Stimulated activated CD8-positive, alpha-beta memory T cell treated with anti-CD3 and anti-CD28 coated beads, Interleukin-7, amount 100 ng/mL, for 1 hour (primary cell): ENCODE results near the gene MYLK4.

Experiments used
- DNase-seq, 2 donors: peaks; one replicate each; pipeline ENCODE4 v3.0.0-alpha.2; 2020; ENCODE audit warnings: low read depth in 2 of 2

The MYLK4 gene

DNA sequence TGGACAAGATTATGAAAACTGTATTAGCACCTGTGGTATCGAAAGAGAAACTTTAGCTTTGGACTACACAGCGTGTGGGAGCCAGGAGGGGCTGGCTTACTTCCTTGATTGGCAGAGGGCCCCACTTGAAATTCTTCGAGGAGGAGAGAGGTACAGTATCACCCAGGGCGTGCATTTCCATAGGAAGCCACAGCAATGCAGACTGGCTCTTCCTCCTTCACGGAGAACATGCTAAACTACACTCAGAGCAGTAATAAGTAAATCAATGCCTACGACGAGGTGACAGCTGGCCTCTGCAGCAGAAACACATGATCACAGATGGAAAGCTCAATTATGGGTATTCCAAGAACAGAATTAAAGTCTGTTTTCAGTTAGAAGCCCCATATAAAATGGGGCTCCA is 44.2 kb downstream of the MYLK4 start:
- no peak for DNase-seq

DNA sequence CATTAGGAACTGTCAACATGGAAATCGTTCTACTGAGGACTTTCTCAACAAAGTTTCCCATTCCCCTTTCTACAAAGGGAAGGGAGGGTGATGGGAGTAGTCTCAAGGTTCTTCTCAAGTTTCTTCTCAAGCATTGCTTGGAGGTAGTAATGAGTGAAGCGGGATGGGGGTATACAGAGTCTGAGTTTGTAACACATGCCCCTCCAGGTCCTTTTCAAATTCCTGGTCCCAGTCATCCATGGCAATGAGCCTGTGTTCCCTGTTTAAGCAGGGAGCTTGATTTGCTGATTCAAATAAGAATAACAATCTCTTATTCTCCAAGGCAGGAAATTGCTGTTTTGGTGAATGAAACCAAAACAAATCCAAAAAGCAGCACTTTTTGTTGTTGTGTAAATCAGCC is 45.5 kb downstream of the MYLK4 start:
- DNase-seq, result no peak

DNA sequence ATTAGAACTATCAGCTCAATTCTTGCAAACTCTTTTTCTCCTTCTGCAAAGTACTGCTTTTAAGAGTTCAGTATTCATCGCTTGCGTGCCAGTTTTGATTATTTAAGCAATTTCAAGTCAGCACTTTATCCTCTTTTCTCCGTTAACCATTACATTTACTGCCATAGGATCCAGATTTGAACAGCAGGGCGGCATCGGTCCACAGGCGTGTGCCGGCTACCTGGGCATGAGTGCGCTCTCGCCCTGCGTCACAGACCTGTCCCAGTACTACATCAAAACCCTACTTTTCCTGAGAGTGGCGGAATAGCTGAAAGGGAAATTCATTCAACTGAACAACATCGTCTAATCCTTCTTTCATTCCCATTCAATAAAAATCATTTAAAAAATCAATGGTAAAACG is 53.4 kb downstream of the MYLK4 start:
- DNase-seq, result no peak

DNA sequence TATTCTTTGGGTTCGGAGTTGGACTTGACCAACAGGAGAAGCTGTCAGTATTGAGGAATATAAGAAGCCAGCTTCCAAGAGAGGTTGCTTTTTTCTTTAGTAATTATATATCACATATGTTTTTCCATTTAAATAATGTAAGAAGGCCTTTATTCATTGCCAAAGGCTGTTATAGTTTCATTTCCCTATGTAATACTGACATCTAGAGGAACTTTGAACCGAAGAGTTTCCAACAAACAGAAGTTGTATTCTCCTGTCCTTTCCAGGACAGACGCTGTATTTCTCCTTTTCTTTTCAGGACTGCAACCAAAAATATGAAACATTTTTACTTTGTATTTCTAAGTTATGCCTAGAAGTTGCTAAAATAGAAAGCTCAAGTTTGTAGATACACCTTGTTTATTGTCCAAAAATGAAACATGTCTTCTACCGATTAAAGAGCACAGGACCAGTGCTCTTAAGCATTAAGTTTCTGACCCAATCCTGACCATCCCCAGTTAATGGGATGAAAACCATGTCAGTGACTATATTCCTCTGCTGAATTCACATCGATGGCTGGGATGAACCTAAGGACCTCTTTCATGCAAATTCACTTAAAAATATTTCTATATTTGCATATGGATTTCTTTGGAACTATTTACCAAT is 55.1 kb downstream of the MYLK4 start:
- no peak for DNase-seq

DNA sequence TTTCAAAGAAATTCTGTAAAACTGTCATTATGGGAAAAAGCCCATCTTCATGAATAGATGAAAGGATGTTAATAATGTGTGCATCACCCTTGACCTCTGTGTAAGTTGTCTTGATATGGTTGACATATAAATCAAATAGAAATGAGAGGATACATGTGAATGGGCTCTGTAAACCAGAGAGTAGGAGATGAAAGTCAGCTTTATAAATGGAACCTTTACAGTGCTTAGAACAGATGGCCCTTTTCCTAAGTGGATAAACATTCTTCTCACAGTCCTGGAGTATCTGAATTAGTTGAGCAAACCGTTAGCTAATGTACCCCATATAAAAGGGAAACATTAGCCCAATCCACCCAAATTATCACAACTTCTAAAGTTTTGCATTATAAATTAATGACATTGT is 57.5 kb downstream of the MYLK4 start:
- DNase-seq, result no peak

DNA sequence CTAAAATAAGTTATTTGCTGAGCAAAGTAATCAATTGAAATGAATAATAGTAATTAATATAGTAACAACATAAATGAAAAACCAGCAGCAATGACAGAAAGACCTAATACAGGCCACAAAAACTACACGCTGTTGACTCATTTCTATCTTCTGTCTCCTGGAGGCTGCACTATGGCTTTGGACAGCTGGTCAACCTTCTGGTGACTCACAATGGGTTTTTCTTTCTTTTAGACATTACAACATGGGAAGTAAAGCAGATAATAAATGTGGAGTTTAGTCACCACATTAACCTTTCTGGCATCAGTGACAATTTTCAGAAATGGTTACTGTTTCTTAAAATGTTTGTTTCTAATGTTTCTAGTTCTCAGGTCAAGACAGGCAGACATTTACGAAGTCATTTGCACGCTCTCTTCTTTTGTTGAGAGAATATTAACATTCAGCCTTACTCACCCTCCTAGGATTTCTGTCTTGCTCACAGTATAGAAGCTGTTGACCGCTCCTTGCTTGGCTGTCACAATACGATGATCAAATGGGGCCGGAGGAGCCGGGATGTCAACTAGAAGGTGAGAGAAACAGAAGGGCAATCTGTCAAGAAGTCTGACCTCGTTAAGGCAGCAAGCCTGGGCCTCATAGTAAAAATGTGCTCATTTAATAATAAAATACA is 62.2 kb downstream of the MYLK4 start:
- DNase-seq, result no peak

DNA sequence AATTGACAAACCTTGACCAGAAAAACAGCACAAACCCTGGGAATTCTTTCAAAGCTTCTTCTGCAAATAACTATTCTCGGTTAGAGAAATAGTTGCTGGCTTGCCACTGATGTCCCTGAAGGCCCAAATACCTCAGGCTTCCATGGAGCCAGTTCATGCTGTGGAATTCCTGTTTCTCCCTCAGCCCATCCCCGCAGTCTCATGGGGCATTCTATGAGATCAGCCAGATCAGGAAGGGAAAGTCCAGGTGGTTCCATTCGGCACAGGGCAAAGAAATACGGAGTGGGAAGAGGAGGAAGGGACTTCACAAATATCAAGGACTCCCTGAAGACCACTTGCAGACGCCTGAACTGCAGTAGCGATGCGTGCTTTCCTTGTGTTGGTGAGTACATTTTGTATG is 63.3 kb downstream of the MYLK4 start:
- no peak for DNase-seq

DNA sequence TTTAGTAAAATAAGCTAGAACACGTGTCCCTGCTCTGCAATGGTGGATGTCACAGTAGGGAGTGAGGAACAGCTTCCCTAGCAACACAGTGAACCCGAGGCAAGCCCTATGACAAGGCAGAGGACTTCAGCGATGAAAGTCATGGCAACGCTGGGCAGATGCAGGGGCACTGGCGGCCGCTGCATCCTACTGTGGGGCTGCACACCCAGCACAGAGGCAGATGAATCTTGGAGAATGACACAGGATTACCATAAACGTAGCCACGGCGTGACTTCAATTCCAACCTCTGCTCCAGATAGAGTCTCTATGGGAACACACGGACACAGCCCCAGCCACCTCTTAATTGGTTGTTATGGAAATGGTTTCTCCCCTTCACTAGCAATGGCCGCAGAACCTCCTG is 64.2 kb downstream of the MYLK4 start:
- DNase-seq, result no peak

DNA sequence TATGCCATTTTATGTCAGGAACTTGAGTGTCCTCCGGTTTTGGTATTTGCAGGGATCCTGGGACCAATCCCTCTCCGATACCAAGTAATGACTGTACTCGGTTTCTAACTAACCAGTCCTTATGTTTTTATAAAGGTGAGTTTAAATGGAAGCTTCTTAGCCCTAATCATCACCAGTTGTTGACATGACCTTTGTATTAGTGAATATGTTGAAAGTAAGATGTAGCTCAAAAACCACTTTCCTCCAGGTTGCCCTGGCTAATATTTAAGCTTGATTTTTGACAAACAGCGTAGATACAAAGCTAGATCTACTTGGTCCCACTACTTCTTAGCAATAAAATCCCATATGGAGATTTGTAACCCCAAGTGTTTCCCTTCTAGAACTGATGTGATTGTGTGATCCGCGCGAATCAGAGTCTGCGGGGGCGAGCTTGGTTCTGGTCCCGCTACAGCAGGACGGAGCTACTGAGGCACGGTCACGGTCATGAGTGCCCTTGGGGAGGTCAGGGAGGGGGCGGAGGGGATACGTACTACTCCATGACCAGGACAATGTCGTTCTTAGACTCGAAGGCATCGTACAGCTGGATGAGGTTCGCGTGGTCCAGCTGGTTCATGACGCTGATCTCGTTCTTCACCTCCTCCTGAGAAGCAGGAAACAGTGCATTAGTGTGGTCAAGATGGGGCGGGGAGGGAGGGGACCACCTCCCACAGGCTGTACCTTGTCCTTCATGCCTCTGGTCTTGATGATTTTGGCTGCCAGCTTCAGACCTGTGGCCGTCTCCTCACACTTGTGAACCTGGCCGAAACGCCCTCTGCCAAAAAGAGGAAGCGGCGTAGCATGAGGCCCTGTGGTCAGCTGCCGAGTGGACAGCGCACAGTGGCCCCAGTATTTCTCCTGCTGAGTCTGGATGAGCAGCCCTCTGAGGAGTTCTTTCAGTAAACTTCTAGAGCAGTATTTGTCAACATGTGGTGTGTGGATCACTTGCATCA is 65.7 kb downstream of the MYLK4 start:
- no peak for DNase-seq

DNA sequence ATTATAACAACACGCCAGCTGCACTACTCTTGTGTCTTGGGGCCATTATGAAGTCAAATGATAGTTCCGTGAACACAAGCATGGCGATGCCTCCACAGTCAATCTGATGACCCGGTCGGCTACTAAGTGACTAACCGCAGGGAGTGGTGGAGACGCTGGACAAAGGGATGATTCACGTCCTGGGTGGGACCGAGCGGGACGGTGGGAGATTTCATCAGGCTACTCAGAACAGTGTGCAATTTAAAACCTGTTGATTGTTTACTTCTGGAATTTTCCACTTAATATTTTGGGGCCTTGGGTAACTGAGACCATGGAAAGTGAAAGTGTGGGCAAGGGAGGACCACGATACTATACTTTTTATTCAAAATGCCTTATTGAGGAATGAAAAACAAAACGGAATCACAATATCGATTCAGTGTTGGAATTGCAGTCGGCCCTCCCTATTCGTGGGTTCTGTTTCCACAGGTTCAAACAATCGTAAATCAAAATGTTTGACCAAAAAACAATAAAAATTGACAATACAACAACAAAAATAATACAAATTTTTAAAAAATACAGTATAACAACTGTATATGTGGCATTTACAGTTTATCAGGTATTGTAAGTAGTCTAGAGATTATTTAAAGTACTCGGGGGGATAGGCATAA is 66.5 kb downstream of the MYLK4 start:
- DNase-seq, result no peak

DNA sequence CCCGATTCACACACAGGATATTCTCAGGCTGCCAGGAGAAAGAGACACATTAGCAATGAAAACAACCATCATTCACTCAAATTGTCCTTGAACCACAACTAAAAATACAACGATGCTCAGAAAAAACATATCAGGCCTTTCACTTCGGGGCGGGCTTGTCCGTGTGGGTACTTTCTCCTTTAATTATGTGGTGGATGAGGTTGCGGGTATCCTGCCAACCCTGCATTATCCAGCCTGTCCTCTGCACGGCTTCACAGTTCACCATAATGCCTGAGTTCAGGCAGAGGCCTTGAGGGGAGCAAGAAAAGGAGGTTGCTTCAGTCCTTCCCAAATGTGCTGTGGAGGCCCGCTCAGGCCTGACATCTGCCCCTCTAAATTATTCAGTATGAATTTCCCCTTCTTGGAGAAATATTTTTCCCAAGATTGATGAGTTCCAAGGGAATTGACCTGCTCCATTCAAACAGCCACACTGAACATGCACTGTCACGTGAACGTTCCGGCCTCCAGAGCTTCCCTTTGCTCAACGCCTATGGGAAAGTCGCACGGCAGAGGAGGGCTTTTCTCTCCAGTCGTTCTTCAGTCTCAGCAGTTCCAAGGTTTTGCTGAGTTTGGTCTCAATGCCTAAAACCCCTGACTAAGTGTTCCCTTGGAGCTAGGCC is 70.3 kb downstream of the MYLK4 start:
- no peak for DNase-seq

DNA sequence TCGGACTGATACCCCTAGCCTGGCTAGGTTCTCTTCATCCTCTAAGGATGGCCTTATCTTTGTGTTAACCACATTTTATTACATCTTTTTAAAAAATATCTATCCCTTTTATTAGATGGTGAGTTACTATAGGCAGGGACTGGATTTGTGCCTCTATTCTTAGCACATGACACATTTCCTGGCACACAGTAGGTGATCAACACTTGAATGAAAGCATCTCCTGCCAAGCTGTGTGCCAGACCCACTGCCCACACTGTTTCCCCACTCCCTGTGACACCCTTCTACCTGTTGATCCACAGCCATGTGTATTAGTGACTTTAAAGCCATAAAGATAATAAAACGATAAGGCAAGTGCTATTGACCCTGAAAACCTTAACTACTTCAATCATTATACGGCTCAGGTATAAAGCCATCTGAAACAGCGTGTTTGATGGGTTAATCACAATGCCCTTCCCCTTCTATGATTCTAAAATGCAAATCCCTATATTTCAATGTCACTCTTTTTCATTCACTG is 73.6 kb downstream of the MYLK4 start:
- no peak for DNase-seq

DNA sequence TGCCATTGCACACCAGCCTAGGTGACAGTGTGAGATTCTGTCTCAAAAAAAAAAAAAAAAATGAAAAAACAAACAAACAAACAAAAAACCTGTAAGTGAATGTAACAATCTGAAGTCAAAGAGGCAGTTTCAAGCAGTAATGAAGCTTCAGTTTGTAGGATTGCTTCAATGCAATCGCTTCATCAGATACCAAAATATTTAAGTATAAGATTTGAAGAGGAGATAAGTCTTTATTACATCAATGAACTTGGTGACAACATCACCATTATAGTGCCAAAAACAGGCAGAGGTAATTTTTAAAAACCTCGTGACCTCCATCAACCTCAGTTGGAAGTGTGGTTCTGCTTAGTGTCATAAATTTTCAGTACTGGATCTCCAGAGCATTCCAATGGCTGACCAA is 74.7 kb downstream of the MYLK4 start:
- no peak for DNase-seq

DNA sequence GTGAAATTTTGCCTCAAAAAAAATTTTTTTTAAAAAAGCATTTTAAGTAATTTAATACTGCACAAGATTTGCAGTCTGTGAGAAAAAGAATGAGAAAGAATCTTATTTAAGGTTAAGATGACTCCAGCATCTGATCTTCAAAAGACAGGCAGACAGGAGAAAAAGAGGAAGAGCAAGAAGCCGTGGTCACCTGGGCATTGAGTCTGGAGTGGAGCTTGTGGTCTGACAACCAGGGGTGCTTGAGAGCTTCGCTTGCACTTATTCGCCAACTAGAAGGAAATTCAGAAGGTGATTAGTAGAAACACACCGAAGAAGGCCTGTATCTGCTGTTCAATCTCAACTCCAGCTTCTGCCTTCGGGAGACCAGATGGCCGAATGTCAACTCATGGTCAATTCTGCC is 75.9 kb downstream of the MYLK4 start:
- no peak for DNase-seq

DNA sequence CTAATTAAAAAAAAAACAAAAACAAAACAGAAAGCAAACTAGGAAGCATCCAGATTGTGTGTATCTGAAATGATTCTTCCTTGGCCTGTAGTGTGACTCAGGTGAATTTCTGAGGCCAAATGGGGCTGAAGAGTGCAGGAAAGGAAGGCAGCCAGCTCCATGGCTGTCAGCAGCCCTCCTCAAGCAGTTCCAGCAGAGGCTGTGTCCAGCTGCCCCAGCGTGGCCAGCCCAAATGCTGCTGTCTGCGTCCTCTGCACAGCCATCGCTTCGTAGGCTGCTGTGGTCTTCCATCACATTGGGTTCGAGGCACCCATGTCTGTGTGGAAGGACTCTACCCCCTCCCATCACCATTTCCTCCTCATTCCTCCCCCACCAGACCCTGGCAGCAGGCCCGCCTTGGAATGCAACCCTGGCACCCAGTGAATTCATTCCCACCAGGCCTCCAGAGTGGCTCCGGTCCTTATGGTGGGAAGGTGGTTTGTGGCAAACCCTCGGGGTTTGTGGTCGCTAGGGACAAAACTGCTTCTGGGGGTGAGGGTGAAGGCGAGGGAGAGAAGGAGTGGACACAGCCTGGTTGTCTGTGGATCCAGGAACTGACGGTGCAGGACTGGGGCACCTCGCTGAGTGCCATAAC is 81.5 kb downstream of the MYLK4 start:
- DNase-seq, result no peak

DNA sequence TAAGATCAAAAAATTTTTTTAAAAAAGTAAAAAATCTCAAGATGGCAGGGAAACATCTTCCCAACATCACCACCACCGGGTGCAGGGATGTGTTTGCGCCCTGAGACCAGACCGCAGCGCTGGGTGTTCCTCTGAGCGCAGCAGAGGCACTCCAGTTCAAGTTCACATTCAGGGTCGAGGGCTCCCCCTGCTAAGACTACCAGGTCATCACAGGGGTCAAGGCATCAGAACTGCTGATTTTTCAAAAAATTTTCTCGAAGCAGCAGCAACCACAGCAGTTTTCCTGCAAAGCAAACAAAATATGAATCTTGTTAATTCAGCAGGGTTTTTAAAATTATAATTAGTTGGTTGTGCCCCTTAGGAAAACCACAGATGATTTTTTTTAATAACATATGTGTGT is 83.1 kb downstream of the MYLK4 start:
- DNase-seq, result no peak

DNA sequence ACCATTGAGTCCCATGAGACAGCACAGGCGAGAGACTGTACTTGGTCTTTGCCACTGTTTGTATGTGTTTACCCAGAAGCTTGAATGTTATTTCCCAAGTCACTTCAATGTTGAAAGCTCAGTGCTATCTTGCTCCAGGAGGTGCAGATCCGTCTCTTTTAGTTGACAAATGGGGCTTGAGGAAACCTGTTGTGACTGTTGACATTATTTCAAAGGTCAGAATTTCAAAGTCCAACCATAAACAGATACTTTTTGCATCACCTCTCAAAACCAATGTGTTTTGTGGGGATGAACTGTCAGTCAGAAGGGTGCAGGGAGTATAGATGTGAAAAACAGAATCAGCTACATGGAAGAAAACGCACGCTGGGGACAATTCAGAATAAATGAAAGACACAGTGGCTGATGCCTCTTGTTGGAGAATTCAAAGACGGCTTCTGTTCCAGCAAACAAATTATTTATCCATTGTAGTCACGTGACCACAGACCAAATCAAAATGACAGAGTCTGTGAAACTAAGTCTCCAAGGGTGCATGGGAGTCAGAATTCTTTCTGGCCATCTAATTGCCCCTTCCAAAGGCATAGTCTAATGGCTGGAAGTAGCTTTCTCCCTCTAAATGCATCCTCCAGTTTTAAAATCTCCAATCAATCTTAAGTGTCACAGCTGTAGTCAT is 83.7 kb downstream of the MYLK4 start:
- no peak for DNase-seq

DNA sequence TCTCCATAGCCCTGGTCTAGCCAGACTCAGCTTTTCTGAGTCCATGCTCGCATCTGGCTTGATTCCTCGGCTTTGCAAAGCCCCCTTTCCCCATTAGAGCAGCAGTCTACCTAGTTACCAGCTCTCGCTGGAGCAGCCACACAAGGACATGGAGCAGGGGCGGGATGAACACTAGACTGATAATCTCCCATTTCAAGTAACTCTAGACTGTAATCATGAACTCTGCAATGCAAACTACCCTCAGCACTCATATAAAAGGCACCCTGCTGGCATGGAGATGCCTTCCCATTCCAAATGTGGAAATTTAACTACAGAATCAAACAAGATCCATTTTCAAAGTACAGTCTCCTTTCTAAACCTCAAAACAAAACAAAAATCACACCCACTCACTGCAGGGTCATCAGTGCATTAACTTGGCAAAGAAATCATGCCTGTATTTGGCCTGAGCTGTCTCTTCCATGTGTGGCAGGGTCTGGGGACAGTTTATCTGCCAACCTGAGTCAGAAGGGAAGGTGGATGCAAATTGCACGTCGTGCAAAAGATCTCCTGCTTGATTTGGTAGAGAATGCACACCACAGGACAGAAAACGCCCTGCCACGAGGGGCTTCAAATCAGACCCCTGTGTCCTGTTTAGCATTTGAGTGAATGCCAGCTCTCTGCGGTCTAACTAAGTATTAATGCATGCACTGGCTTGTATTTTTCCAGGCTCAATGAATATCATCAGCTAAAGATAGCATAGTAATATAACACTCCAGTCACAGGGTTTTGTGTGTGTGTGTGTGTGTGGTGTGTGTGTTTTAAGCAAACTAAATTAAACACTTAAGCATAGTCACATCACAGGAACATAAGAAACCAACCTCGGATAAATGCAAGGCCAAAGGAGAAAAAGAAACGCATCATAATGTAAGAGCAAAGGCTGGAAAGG is 85.3 kb downstream of the MYLK4 start:
- no peak for DNase-seq

DNA sequence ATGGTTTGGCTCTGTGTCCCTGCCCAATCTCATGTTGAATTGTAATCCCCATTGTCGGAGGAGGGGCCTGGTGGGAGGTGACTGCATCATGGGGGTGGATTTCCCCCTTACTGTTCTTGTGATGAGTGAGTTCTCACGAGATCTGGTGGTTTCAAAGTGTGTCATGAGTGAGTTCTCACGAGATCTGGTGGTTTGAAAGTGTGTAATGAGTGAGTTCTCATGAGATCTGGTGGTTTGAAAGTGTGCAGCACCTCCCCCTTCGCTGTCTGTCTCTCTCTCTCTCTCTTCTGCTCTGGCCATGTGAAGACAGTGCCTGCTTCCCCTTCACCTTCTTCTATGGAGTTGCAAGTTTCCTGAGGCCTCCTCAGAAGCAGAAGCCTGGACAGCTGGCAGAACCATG is 87.6 kb downstream of the MYLK4 start:
- DNase-seq, result no peak
